Neural progenitor cell (in vitro differentiated cells): ENCODE results near the gene ECEL1. TPM values are rescaled to one million over a fixed set of nuclear protein-coding genes. Genes with fewer than 3 reads are reported as not detected.

Source experiments
- DNase-seq: peaks from one replicate; pipeline ENCODE4 v3.0.0-alpha.2; 2016; ENCODE audit warnings: low spot score
- H2AFZ ChIP-seq: fragments of 200-600 bp; sonication (generic); replicated peaks from 2 replicates; pipeline ENCODE4 v1.6.1; 2016; ENCODE audit warnings: antibody characterized with exemption
- H3F3A ChIP-seq: fragments of 200-600 bp; sonication (generic); 2 replicates; pipeline ENCODE4 v1.6.1; 2016; ENCODE audit warnings: antibody characterized with exemption, low read depth
- H3K27ac ChIP-seq: fragments of 200-600 bp; sonication (generic); 2 replicates; pipeline ENCODE4 v1.5.1; 2016; ENCODE audit warnings: mild to moderate bottlenecking
- H3K27me3 ChIP-seq: fragments of 200-600 bp; sonication (generic); 2 replicates; pipeline ENCODE4 v1.6.1; 2016; ENCODE audit warnings: mild to moderate bottlenecking, moderate library complexity
- H3K36me3 ChIP-seq: fragments of 200-600 bp; sonication (generic); 2 replicates; pipeline ENCODE4 v1.5.1; 2016
- H3K4me1 ChIP-seq: fragments of 200-600 bp; sonication (generic); 2 replicates; pipeline ENCODE4 v1.6.1; 2016; ENCODE audit warnings: mixed run types
- H3K4me2 ChIP-seq: fragments of 200-600 bp; sonication (generic); 2 replicates; pipeline ENCODE4 v1.6.1; 2016
- H3K4me3 ChIP-seq: fragments of 200-600 bp; sonication (generic); 2 replicates; pipeline ENCODE4 v1.5.1; 2016
- H3K79me2 ChIP-seq: fragments of 200-600 bp; sonication (generic); 2 replicates; pipeline ENCODE4 v1.6.1; 2016; ENCODE audit warnings: low read depth
- H3K9ac ChIP-seq: fragments of 200-600 bp; sonication (generic); 2 replicates; pipeline ENCODE4 v1.6.1; 2016
- H3K9me3 ChIP-seq: fragments of 200-600 bp; sonication (generic); 2 replicates; pipeline ENCODE4 v1.5.1; 2016; ENCODE audit warnings: low read depth
- H4K20me1 ChIP-seq: fragments of 200-600 bp; sonication (generic); 2 replicates; pipeline ENCODE4 v1.6.1; 2016; ENCODE audit warnings: low read depth
- H3K27ac Mint-ChIP-seq: 3 replicates; pipeline ENCODE4 v1.8.0; 2021; ENCODE audit warnings: mixed read lengths
- H3K27me3 Mint-ChIP-seq: 2 replicates; pipeline ENCODE4 v1.8.0; 2022; ENCODE audit warnings: low read depth, mild to moderate bottlenecking, inconsistent platforms, moderate library complexity, mixed read lengths; ENCODE audit not compliant: insufficient read depth
- H3K36me3 Mint-ChIP-seq: 3 replicates; pipeline ENCODE4 v1.8.0; 2021; ENCODE audit warnings: mixed read lengths
- H3K4me1 Mint-ChIP-seq: 3 replicates; pipeline ENCODE4 v1.8.0; 2021; ENCODE audit warnings: mixed read lengths
- H3K4me3 Mint-ChIP-seq: 3 replicates; pipeline ENCODE4 v1.8.0; 2021; ENCODE audit warnings: mild to moderate bottlenecking, moderate library complexity, mixed read lengths
- H3K9me3 Mint-ChIP-seq: 3 replicates; pipeline ENCODE4 v1.8.0; 2020; ENCODE audit warnings: mixed read lengths
- EZH2 ChIP-seq: fragments of 200-600 bp; sonication (generic); IDR thresholded peaks from 2 replicates; pipeline ENCODE4 v1.6.1; 2017; ENCODE audit warnings: antibody characterized with exemption, mild to moderate bottlenecking, moderate library complexity
- EZH2phosphoT487 ChIP-seq: fragments of 200-600 bp; sonication (generic); IDR thresholded peaks from 2 replicates; pipeline ENCODE4 v1.6.1; 2017; ENCODE audit warnings: antibody characterized with exemption
- total RNA-seq: library from RNA; depleted of rRNA; stranded (reverse); fragments of >200 nt; gene quantifications from 2 replicates; pipeline ENCODE4 v1.2.3, GENCODE V29; 2015; ENCODE audit warnings: low replicate concordance
- TF ChIP-seq, protein P1 (sequence below): fragments of 200-600 bp; sonication (generic); IDR thresholded peaks from 2 replicates; pipeline ENCODE4 v1.5.1; 2017; ENCODE audit warnings: antibody characterized with exemption, mild to moderate bottlenecking

Gene ECEL1, protein sequence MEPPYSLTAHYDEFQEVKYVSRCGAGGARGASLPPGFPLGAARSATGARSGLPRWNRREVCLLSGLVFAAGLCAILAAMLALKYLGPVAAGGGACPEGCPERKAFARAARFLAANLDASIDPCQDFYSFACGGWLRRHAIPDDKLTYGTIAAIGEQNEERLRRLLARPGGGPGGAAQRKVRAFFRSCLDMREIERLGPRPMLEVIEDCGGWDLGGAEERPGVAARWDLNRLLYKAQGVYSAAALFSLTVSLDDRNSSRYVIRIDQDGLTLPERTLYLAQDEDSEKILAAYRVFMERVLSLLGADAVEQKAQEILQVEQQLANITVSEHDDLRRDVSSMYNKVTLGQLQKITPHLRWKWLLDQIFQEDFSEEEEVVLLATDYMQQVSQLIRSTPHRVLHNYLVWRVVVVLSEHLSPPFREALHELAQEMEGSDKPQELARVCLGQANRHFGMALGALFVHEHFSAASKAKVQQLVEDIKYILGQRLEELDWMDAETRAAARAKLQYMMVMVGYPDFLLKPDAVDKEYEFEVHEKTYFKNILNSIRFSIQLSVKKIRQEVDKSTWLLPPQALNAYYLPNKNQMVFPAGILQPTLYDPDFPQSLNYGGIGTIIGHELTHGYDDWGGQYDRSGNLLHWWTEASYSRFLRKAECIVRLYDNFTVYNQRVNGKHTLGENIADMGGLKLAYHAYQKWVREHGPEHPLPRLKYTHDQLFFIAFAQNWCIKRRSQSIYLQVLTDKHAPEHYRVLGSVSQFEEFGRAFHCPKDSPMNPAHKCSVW
- total RNA-seq, result 0.84 and 3.8 TPM in 2 replicates

DNA sequence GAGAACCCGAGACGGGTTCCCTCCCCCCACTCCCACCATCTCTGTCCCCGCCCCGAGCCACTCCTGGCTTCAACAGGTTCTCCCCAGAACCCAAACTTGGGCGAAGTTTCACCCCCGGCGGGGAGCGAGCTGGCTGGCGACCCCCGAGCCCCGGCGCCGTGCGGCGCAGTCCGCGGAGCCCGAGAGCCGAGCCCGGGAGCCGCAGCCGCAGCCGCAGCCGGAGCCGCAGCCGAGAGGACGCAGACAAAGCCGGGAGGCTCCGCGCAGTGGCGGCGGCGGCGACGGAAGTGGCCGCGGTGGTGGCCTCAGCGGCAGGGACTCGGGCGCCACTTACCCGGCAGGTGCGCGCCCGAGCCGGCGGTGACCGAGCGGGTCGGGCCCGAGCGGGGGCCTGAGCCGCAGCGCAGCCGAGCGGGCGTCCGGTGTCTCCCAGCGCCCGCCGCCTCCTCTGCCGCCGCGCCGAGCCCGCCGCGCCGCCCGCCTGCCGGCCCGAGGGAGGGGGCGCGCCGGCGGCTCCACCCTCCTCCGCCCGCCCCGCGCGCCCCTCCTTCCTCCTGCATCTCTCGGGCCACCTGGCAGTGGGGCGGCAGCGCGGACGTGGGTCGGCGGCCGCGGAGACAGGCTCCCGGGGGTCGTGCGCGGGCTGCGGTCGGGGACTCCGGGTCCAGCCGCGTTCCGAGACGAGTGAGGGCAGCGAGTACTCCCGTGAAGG lies at the start of gene ECEL1:
TSS of gene ECEL1 (minus strand) at position 450 of the 712 bp plus-strand sequence. CDS start 1,181 bp downstream, outside the sequence.
- Histone ChIP-seq H2AFZ (peak within 1 kb of the TSS; percentile 92), H3K79me2 (no peaks in the 10 kb centered on the region), H3K4me2 (peak within 1 kb of the TSS; percentile 92), H3K4me1 (peaks cover 34% of the 10 kb centered on the region), H3K4me3 (peak within 1 kb of the TSS; percentile 61), H3K9ac (no peak within 1 kb of the TSS), H3F3A (peaks cover 18% of the 10 kb centered on the region), H4K20me1 (peaks cover 43% of the 10 kb centered on the region), H3K36me3 (no peaks in the 10 kb centered on the region), H3K9me3 (no peaks in the 10 kb centered on the region), H3K27me3 (peaks cover 80% of the 10 kb centered on the region), H3K27ac (no peak within 1 kb of the TSS)
- no peak within 1 kb of the TSS for H3K27ac Mint-ChIP-seq
- H3K4me3 Mint-ChIP-seq, result peak within 1 kb of the TSS; percentile 77
- peaks cover 2% of the 10 kb centered on the region for H3K9me3 Mint-ChIP-seq
- H3K27me3 Mint-ChIP-seq, result peaks cover 62% of the 10 kb centered on the region
- TF ChIP-seq EZH2phosphoT487, result no peak
- peak; percentile 66 for TF ChIP-seq EZH2
- H3K4me1 Mint-ChIP-seq, result peaks cover 16% of the 10 kb centered on the region
- H3K36me3 Mint-ChIP-seq, result no peaks in the 10 kb centered on the region
- peak; percentile 78 for DNase-seq

DNA sequence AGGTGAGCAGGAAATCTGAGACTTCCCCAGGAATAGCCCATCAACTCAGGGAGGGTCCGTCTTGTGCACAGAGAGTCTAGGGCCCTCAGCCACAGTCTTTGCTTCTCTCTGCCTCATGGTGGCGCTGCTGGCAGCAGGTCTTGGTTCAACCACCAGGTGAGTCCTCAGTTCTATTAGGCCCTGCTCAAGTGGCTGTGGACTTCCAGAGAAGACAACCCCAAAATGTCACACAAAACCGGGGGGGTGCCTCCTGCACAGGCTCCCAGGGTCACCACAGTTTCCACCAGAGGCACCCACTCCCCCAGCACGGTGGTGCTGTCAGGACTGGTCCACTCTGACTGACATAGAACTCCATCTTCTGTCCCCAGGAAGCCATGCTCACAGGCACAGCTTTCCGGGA lies 49.4 kb upstream of the ECEL1 start:
- H3K27ac ChIP-seq, result no peak overlapping the region
- peaks cover 3% of the 10 kb centered on the region for H3F3A ChIP-seq
- H3K36me3 ChIP-seq, result no peaks in the 10 kb centered on the region
- TF ChIP-seq, protein P1, sequence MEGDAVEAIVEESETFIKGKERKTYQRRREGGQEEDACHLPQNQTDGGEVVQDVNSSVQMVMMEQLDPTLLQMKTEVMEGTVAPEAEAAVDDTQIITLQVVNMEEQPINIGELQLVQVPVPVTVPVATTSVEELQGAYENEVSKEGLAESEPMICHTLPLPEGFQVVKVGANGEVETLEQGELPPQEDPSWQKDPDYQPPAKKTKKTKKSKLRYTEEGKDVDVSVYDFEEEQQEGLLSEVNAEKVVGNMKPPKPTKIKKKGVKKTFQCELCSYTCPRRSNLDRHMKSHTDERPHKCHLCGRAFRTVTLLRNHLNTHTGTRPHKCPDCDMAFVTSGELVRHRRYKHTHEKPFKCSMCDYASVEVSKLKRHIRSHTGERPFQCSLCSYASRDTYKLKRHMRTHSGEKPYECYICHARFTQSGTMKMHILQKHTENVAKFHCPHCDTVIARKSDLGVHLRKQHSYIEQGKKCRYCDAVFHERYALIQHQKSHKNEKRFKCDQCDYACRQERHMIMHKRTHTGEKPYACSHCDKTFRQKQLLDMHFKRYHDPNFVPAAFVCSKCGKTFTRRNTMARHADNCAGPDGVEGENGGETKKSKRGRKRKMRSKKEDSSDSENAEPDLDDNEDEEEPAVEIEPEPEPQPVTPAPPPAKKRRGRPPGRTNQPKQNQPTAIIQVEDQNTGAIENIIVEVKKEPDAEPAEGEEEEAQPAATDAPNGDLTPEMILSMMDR, result peak; percentile 69
- no peak for TF ChIP-seq EZH2phosphoT487
- Mint-ChIP-seq H3K36me3 (no peaks in the 10 kb centered on the region), H3K9me3 (no peaks in the 10 kb centered on the region), H3K4me3 (no peak overlapping the region), H3K4me1 (peaks cover 29% of the 10 kb centered on the region), H3K27ac (no peak overlapping the region), H3K27me3 (peaks cover 3% of the 10 kb centered on the region)
- no peak overlapping the region for H3K9ac ChIP-seq
- no peaks in the 10 kb centered on the region for H3K79me2 ChIP-seq
- DNase-seq, result peak; percentile 58
- H2AFZ ChIP-seq, result no peak overlapping the region
- no peak overlapping the region for H3K4me3 ChIP-seq
- H3K9me3 ChIP-seq, result no peaks in the 10 kb centered on the region
- H3K27me3 ChIP-seq, result no peaks in the 10 kb centered on the region
- no peaks in the 10 kb centered on the region for H4K20me1 ChIP-seq
- H3K4me1 ChIP-seq, result peaks cover 16% of the 10 kb centered on the region
- H3K4me2 ChIP-seq, result no peak overlapping the region

DNA sequence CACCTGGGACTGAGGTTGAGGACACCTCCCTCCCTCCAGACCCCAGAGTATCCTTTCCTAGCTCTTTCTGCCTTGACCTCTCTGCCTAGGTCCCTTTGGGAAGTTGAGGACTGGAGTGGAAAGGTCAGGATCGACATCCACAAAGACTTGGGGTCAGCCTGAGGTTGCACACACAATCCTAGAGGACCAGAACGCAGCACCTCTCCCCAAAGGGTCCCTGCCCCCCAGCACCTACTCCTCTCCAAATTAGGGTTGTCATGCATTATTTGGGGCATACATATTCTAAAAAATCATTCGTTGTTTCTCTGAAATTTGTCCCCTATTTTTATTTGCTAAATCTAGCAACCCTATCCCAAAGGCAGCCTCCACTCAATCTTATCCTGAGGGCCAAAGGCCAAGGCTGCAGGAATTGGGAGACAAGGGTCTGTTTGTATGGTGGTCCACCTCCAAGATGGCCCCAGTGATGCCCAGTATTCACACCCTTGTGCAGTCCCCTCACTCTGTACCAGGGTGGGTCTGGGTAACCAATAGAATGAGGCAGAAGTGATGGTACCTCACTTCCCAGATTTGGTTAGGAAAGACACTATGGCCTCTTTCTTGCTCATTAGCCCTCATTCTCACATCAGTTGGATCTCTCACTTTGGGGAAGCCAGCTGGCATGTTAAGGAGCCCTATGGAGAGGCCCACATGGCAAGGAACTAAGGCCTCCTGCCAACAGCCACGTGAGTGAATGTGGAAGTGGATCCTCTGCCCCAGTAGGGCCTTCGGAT lies 48.3 kb upstream of the ECEL1 start:
- DNase-seq, result no peak
- Histone ChIP-seq H3K36me3 (no peaks in the 10 kb centered on the region), H3K79me2 (no peaks in the 10 kb centered on the region), H3K27me3 (no peaks in the 10 kb centered on the region), H2AFZ (no peak overlapping the region), H4K20me1 (no peaks in the 10 kb centered on the region), H3K9me3 (no peaks in the 10 kb centered on the region), H3K9ac (no peak overlapping the region), H3K4me1 (peaks cover 16% of the 10 kb centered on the region), H3K27ac (no peak overlapping the region), H3K4me3 (no peak overlapping the region), H3K4me2 (no peak overlapping the region), H3F3A (peaks cover 3% of the 10 kb centered on the region)
- TF ChIP-seq EZH2, result no peak
- TF ChIP-seq, protein P1, result no peak
- TF ChIP-seq EZH2phosphoT487, result no peak
- Mint-ChIP-seq H3K27ac (no peak overlapping the region), H3K27me3 (peaks cover 3% of the 10 kb centered on the region), H3K4me1 (peaks cover 29% of the 10 kb centered on the region), H3K36me3 (no peaks in the 10 kb centered on the region), H3K4me3 (no peak overlapping the region), H3K9me3 (no peaks in the 10 kb centered on the region)
